ENCODE results near the gene IRF2BP1. TPM values are rescaled to one million over a fixed set of nuclear protein-coding genes. Genes with fewer than 3 reads are reported as not detected.

Gene IRF2BP1
- total and polyA plus RNA-seq, 2 of the 13 experiments (the other 11 are each of a cell fraction or from before 2014, with no cell fraction given) = 4.3 to 14.3 TPM

DNA sequence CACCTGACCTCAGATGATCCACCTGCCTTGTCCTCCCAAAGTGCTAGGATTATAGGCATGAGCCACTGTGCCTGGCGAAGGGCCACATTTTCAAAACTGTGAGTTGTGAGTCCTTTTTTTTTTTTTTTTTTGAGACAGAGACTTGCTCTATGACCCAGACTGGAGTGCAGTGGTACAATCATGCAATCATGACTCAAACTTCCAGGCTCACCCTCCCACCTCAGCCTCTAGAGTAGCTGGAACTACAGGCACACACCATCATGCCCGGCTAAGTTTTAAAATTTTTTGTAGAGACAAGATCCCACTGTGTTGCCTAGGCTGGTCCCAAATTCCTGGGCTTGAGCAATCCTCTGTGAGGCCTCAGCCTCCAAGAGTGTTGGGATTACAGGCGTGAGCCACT, 20.3 kb upstream of the IRF2BP1 start:
- no peak for TF ChIP-seq ZNF326 (CRISPR knock-in tag; IDR thresholded peaks at IDR 0.05; ENCODE audit: borderline replicate concordance)
- TF ChIP-seq, protein P1, sequence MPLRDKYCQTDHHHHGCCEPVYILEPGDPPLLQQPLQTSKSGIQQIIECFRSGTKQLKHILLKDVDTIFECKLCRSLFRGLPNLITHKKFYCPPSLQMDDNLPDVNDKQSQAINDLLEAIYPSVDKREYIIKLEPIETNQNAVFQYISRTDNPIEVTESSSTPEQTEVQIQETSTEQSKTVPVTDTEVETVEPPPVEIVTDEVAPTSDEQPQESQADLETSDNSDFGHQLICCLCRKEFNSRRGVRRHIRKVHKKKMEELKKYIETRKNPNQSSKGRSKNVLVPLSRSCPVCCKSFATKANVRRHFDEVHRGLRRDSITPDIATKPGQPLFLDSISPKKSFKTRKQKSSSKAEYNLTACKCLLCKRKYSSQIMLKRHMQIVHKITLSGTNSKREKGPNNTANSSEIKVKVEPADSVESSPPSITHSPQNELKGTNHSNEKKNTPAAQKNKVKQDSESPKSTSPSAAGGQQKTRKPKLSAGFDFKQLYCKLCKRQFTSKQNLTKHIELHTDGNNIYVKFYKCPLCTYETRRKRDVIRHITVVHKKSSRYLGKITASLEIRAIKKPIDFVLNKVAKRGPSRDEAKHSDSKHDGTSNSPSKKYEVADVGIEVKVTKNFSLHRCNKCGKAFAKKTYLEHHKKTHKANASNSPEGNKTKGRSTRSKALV (CRISPR knock-in tag; IDR thresholded peaks at IDR 0.05) = no peak
- TF ChIP-seq ZNF549 (CRISPR knock-in tag; IDR thresholded peaks at IDR 0.05) = no peak
- TF ChIP-seq SUZ12 (IDR thresholded peaks at IDR 0.05; ENCODE audit: low read depth, low read length) = no peak
- TF ChIP-seq ZNF160 (CRISPR knock-in tag; IDR thresholded peaks at IDR 0.05) = no peak
- TF ChIP-seq, protein P2, sequence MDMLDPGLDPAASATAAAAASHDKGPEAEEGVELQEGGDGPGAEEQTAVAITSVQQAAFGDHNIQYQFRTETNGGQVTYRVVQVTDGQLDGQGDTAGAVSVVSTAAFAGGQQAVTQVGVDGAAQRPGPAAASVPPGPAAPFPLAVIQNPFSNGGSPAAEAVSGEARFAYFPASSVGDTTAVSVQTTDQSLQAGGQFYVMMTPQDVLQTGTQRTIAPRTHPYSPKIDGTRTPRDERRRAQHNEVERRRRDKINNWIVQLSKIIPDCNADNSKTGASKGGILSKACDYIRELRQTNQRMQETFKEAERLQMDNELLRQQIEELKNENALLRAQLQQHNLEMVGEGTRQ (IDR thresholded peaks at IDR 0.05; ENCODE audit: low read depth, low read length) = no peak
- TF ChIP-seq, protein P2 (CRISPR knock-in tag; IDR thresholded peaks at IDR 0.05; ENCODE audit: borderline replicate concordance) = no peak
- no peaks in the 10 kb centered on the region for H4K20me1 ChIP-seq (ENCODE audit: insufficient read depth, low read length)
- H3K79me2 ChIP-seq (ENCODE audit: insufficient read depth, low read length) = peaks cover 3% of the 10 kb centered on the region
- FAIRE-seq = no peak
- 10% methylated on average over 3 of the region's 3 CpGs for WGBS (ENCODE audit: low lambda C conversion rate)
- no peak for DNase-seq (ENCODE audit: low spot score)
- no peak overlapping the region for H3K4me2 ChIP-seq (ENCODE audit: low read depth, low read length)
- no peak for ATAC-seq
- intact Hi-C loops (cut with micrococcal nuclease; ENCODE audit: unreplicated experiment) (no loop called here), in situ Hi-C loops (cut with HindIII; ENCODE audit: extremely low pct_ligation_motif_present, low pct_unique_long_range_greater_than_20kb) (loop anchor here (10.0 kb wide), 1 partner anchor 169 kb away; no protein-coding TSS in a partner anchor)
- peaks cover 25% of the 10 kb centered on the region for H3K4me1 ChIP-seq (ENCODE audit: insufficient read depth, low read length)
- H3K9me3 ChIP-seq (ENCODE audit: low read length) = no peaks in the 10 kb centered on the region
- H2AFZ ChIP-seq (ENCODE audit: low read length) = no peak overlapping the region
- H3K27ac ChIP-seq (ENCODE audit: extremely low read length, insufficient read depth, low read length) = no peak overlapping the region
- H3K36me3 ChIP-seq (replicated peaks in 1 of 2; ENCODE audit: control insufficient read depth in 1 of 2, insufficient read depth in 2 of 2, low read length in 2 of 2) = no peaks in the 10 kb centered on the region
- CTCF ChIA-PET (ENCODE audit: low intra/inter-chr PET ratio, low total read pairs) = no interaction called here
- POLR2A ChIA-PET = interaction anchor here (0.7 kb wide), 1 partner anchor 89 kb away, joined by 4 read pairs; the partner anchor contains the start of gene CCDC61
- H3K27me3 ChIP-seq (ENCODE audit: control insufficient read depth in 1 of 2, insufficient read depth in 2 of 2, low read length in 2 of 2) = peaks cover 0 to 3% of the 10 kb centered on the region in 2 experiments; a peak in 2 of 5 replicates
- no peak overlapping the region for H3K4me3 ChIP-seq (replicated peaks in 1 of 3; ENCODE audit: insufficient read depth in 1 of 3, low read depth in 2 of 3, low read length in 3 of 3)
- no peak overlapping the region for H3K9ac ChIP-seq (ENCODE audit: insufficient read depth, low read depth, low read length)
- BruUV-seq (replicated peaks) = no TSS peak

Measured in HepG2 (cell line).